Liver (tissue), 9 donors: Measurements from ENCODE around the gene COX17. TPM values are rescaled to one million over a fixed set of nuclear protein-coding genes. Genes with fewer than 3 reads are reported as not detected.

Source experiments
- DNase-seq: peaks from one replicate; pipeline ENCODE4 v3.0.0-alpha.2; 2017; ENCODE audit warnings: low spot score
- H3K27ac ChIP-seq, 2 donors: one replicate each; pipeline ENCODE4 v1.7.0; 2013; ENCODE audit warnings: inconsistent platforms in 2 of 2, low read length in 2 of 2, control low read depth in 1 of 2, low read depth in 1 of 2, mild to moderate bottlenecking in 1 of 2
- H3K27me3 ChIP-seq, 4 donors: one replicate each; pipeline versions ENCODE4 v1.6.1 to v1.7.0; 2013; ENCODE audit warnings: low read length in 3 of 4, inconsistent platforms in 1 of 4, mild to moderate bottlenecking in 1 of 4, moderate library complexity in 1 of 4; ENCODE audit not compliant: control insufficient read depth in 4 of 4, insufficient read depth in 4 of 4
- H3K36me3 ChIP-seq, 4 donors: one replicate each; pipeline versions ENCODE4 v1.6.1 to v1.7.0; 2013; ENCODE audit warnings: low read length in 3 of 4, mild to moderate bottlenecking in 3 of 4, low read depth in 1 of 4, moderate library complexity in 1 of 4; ENCODE audit not compliant: control insufficient read depth in 4 of 4, insufficient read depth in 3 of 4
- H3K4me1 ChIP-seq, 4 donors: one replicate each; pipeline versions ENCODE4 v1.6.1 to v1.7.0; 2013; ENCODE audit warnings: low read length in 3 of 4, mild to moderate bottlenecking in 3 of 4, moderate library complexity in 1 of 4; ENCODE audit not compliant: control insufficient read depth in 4 of 4, insufficient read depth in 4 of 4
- H3K4me3 ChIP-seq, 3 donors: one replicate each; pipeline versions ENCODE4 v1.6.1 to v1.7.0; 2013; ENCODE audit warnings: low read length in 3 of 3, control low read depth in 1 of 3, low read depth in 1 of 3, mild to moderate bottlenecking in 1 of 3
- H3K9ac ChIP-seq, 2 donors: one replicate each; pipeline ENCODE4 v1.7.0; 2013; ENCODE audit warnings: low read length in 2 of 2, mild to moderate bottlenecking in 2 of 2, moderate library complexity in 2 of 2, control low read depth in 1 of 2, low read depth in 1 of 2
- H3K9me3 ChIP-seq, 4 donors: one replicate each; pipeline versions ENCODE4 v1.6.1 to v1.7.0; 2013; ENCODE audit warnings: low read length in 3 of 4; ENCODE audit not compliant: control insufficient read depth in 4 of 4
- CTCF ChIP-seq: fragments of 150-350 bp; IDR thresholded peaks from 2 replicates; pipeline ENCODE4 v1.5.1; 2017; ENCODE audit warnings: improper control_type of control experiment, low read depth, low read length; ENCODE audit not compliant: missing input control
- GABPA ChIP-seq, 2 donors: IDR thresholded peaks in 1 of 2; conservative IDR thresholded peaks in 1 of 2; 2 replicates each; pipeline ENCODE4 v1.6.1; 2016; ENCODE audit warnings: antibody characterized with exemption in 2 of 2, mild to moderate bottlenecking in 1 of 2, moderate library complexity in 1 of 2
- JUND ChIP-seq, 2 donors: IDR thresholded peaks; 2 replicates each; pipeline ENCODE4 v1.6.1; 2016; ENCODE audit warnings: antibody characterized with exemption in 2 of 2
- MAX ChIP-seq: IDR thresholded peaks from 2 replicates; pipeline ENCODE4 v1.6.1; 2016; ENCODE audit warnings: antibody characterized with exemption
- NR2F2 ChIP-seq: IDR thresholded peaks from 2 replicates; pipeline ENCODE4 v1.6.1; 2016; ENCODE audit warnings: antibody characterized with exemption
- RAD21 ChIP-seq, 2 donors: IDR thresholded peaks; 2 replicates each; pipeline ENCODE4 v1.6.1; 2016; ENCODE audit warnings: antibody characterized with exemption in 2 of 2, mild to moderate bottlenecking in 2 of 2
- REST ChIP-seq: IDR thresholded peaks from 2 replicates; pipeline ENCODE4 v1.6.1; 2016; ENCODE audit warnings: antibody characterized with exemption, mild to moderate bottlenecking
- RXRA ChIP-seq, 2 donors: IDR thresholded peaks; 2 replicates each; pipeline ENCODE4 v1.6.1; 2017 to 2018; ENCODE audit warnings: antibody characterized with exemption in 2 of 2, mild to moderate bottlenecking in 1 of 2
- YY1 ChIP-seq: IDR thresholded peaks from 2 replicates; pipeline ENCODE4 v1.6.1; 2016; ENCODE audit warnings: antibody characterized with exemption, mild to moderate bottlenecking
- ZBTB33 ChIP-seq: IDR thresholded peaks from 2 replicates; pipeline ENCODE4 v1.6.1; 2016; ENCODE audit warnings: antibody characterized with exemption
- WGBS: extraction: QIAGEN DNeasy Blood & Tissue Kit; methylation state at CpG from one replicate; pipeline ENCODE4 v1.1.7; 2013; 5-methylcytosine and 5-hydroxymethylcytosine counted together
- polyA plus RNA-seq, 2 donors: library from polyadenylated mRNA; stranded (reverse) in 1 of 2; unstranded in 1 of 2; fragments of 200-250 nt in 1 of 2; fragments of >200 nt in 1 of 2; fragmentation: Nextera tagmentation in 1 of 2; extraction: Ambion mirVana in 1 of 2; gene quantifications; one replicate each; pipeline versions ENCODE4 v1.2.1 to v1.2.3, GENCODE V29; 2013 to 2015
- total RNA-seq, 2 donors: library from RNA; depleted of rRNA; stranded (reverse); fragments of >200 nt; gene quantifications; one replicate each; pipeline ENCODE4 v1.2.3, GENCODE V29; 2014
- donor health status: healthy.
- donor health status: healthy.
- donor health status: healthy.
- donor health status: healthy.
- donor health status: healthy.

Gene COX17
- total and polyA plus RNA-seq, 4 donors, result 10.3 to 164 (median 49.0) TPM

- TF ChIP-seq ZBTB33 (no peak), GABPA (IDR thresholded peaks at IDR 0.05 in 1 of 2, conservative IDR thresholded peaks at IDR 0.05 in 1 of 2) (no peak), RXRA (IDR thresholded peaks at IDR 0.05) (no peak), NR2F2 (no peak), CTCF (no peak)
Observed at GRCh38 chr3:119676020-119676419, 1.2 kb downstream of the COX17 start (continued).

GRCh38 chr3:119675188-119675874 lies 1.9 kb downstream of the COX17 start:
- H3K27me3 ChIP-seq, result no peaks in the 10 kb centered on the region
- WGBS, result 94% methylated on average over 5 of the region's 5 CpGs
- H3K9ac ChIP-seq, result no peak overlapping the region
- H3K4me1 ChIP-seq, result peaks cover 0 to 20% (median 14%) of the 10 kb centered on the region in 4 donors
- H3K9me3 ChIP-seq, result no peaks in the 10 kb centered on the region
- H3K27ac ChIP-seq, result no peak overlapping the region
- no peak for TF ChIP-seq YY1
- no peak for TF ChIP-seq RAD21 (IDR thresholded peaks at IDR 0.05)
- no peak for TF ChIP-seq ZBTB33
- no peak overlapping the region for H3K4me3 ChIP-seq
- no peak for DNase-seq
- peaks cover 8 to 25% (median 22%) of the 10 kb centered on the region in 4 donors for H3K36me3 ChIP-seq

- TF ChIP-seq RXRA (IDR thresholded peaks at IDR 0.05), result no peak
- TF ChIP-seq ZBTB33, result no peak
- no peak for TF ChIP-seq JUND (IDR thresholded peaks at IDR 0.05)
- TF ChIP-seq MAX, result no peak
- no peak for TF ChIP-seq REST
Observed at GRCh38 chr3:119673875-119674274, 3.3 kb downstream of the COX17 start.

More at GRCh38 chr3:119673875-119674274, 3.3 kb downstream of the COX17 start:
- Histone ChIP-seq H3K9me3 (no peaks in the 10 kb centered on the region), H3K27me3 (no peaks in the 10 kb centered on the region), H3K4me1 (peaks cover 1 to 20% (median 14%) of the 10 kb centered on the region in 4 donors), H3K4me3 (no peak overlapping the region), H3K36me3 (peaks cover 8 to 29% (median 23%) of the 10 kb centered on the region in 4 donors), H3K9ac (no peak overlapping the region), H3K27ac (no peak overlapping the region)
- 96% methylated on average over 18 of the region's 18 CpGs for WGBS
- DNase-seq, result no peak
